ENCODE results near the gene KLHL4.
"Not testable (repeated sequence)": the region's sequence is repeated elsewhere in the genome, so short reads cannot be mapped to it uniquely, and the experiment has no call there.

Gene KLHL4

DNA sequence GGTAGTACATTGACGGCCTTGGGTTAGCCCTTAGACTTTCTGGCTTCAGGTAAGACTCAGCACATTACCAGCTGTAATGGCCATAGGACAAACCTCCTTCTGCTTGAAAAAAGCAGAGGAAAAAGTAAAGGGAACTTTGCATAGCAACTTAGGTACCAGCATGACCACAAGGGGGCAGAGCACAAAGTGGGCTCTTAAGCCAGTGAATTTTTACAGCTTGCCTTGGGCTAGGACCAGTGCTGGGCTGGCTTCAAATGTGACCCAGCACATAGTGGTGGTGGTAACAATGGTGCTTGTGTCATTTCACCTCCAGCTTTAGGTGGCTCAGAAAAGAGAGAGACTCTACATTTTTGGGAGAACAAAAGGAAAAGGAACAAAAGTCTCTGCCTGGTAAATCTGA lies 66.1 kb downstream of the KLHL4 start:
- Mint-ChIP-seq H3K27ac (no peak overlapping the region), H3K27me3 (no peaks in the 10 kb centered on the region), H3K9me3 (ENCODE audit: low read depth) (no peaks in the 10 kb centered on the region), H3K4me3 (no peak overlapping the region), H3K4me1 (ENCODE audit: low read depth) (no peaks in the 10 kb centered on the region), H3K36me3 (no peaks in the 10 kb centered on the region)

DNA sequence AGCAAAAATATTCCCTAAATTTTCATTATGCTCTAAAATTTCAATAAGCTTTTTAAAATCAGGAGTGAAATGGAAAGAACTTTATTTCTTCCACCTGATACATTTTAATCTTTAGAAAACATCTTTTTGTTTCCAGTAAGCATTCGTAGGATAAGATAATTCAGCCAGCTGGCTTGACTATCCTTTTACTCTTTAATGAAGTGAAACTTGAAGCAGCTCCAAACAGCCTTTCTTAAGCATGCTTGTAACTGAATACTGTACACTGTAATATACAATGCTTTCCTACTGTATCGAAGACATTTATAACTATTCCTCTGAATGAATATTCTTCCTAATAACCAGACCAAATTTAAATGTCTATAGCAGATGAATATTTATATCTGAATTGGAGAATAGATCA lies 98.8 kb downstream of the KLHL4 start:
- H3K27me3 Mint-ChIP-seq, result no peaks in the 10 kb centered on the region
- H3K9me3 Mint-ChIP-seq (ENCODE audit: low read depth), result no peaks in the 10 kb centered on the region
- no peaks in the 10 kb centered on the region for H3K4me1 Mint-ChIP-seq (ENCODE audit: low read depth)
- no peak overlapping the region for H3K4me3 Mint-ChIP-seq
- no peak overlapping the region for H3K27ac Mint-ChIP-seq
- H3K36me3 Mint-ChIP-seq, result no peaks in the 10 kb centered on the region

DNA sequence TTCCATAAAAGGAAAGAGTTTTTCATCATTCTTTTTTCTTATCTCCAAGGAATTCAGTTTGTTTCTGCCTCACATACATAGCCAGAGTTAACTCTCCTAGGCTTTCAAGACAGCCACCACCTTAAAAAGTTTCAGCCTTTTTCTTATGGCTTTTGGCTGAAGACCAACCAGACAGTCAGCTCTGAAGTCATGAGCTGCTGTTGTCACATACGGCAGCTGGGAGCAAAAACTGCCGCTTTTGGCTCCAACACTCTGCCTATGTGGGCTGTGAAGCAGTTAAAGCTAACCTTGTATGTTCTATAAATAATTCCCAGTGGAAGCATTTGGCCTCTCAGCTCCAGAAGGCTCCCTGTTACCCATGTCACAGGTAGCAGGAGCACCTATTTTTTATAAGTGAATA lies 104.1 kb downstream of the KLHL4 start:
- no peaks in the 10 kb centered on the region for H3K9me3 Mint-ChIP-seq (ENCODE audit: low read depth)

DNA sequence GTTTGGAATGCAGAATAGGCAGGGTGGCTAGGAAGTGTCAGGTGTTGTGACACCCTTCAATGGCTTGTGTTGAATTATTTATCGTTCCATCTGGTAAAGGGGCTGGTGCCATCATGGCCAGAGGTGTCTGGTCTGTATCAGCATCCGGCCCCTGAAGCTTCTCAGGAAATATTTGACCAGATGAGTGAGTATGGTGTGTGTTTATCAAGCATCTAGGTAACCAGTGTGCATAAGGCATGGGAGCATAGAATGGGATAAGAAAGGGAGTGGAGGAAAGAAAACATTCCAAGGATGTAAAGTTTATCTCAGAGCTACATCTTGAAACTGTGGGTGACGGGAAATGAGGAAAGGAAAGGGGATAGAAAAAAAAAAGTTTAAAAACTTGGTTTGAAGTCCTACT lies 109.4 kb downstream of the KLHL4 start:
- no peak overlapping the region for H3K27ac Mint-ChIP-seq
- no peak overlapping the region for H3K4me3 Mint-ChIP-seq
- no peaks in the 10 kb centered on the region for H3K4me1 Mint-ChIP-seq (ENCODE audit: low read depth)
- H3K9me3 Mint-ChIP-seq (ENCODE audit: low read depth), result peaks cover 6% of the 10 kb centered on the region
- H3K36me3 Mint-ChIP-seq, result no peaks in the 10 kb centered on the region
- no peaks in the 10 kb centered on the region for H3K27me3 Mint-ChIP-seq

More for the DNA sequence above, 104.1 kb downstream of the KLHL4 start:
- Mint-ChIP-seq H3K4me1 (ENCODE audit: low read depth) (no peaks in the 10 kb centered on the region), H3K27me3 (no peaks in the 10 kb centered on the region), H3K4me3 (no peak overlapping the region), H3K27ac (no peak overlapping the region), H3K36me3 (no peaks in the 10 kb centered on the region)

DNA sequence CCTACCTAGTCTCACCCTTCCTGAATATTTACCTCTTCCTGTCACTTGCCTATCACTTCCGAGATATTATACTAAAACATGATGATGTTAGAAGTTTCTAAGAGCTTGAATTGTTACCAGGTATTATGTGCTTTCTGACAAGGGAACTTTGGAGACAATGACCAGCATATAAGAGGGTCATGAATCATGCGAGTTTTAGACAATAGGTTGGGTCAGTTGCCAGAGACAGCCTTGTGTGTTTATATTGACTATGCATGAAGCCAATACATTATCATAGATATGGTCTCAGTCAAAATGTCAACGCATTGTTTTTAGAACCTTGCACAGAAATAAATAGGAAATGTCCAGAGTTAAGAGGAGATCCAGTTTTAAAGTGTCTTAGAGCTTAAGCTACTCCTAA lies 116.8 kb downstream of the KLHL4 start:
- Mint-ChIP-seq H3K4me3 (no peak overlapping the region), H3K36me3 (no peaks in the 10 kb centered on the region), H3K4me1 (ENCODE audit: low read depth) (no peaks in the 10 kb centered on the region), H3K27ac (no peak overlapping the region), H3K9me3 (ENCODE audit: low read depth) (peaks cover 5% of the 10 kb centered on the region), H3K27me3 (no peaks in the 10 kb centered on the region)

DNA sequence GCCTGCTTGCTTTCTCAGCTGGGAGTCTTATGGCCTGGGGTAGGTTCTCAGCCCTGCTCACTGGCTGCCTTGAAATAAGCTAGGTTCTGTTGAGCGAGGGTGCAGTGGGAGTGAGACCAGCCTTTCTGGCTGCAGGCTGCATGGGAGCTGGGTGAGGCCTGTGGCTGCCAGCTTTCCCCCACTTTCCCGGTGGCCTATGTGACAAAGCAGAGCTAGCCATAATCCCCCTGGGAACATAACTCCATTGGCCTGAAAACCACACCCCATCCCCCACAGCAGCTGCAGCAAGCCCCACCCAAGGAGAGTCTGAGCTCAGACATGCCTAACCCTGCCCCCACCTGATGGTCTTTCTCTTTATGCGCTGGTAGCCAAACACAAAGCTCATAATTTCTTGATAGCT lies 118.9 kb downstream of the KLHL4 start:
- Mint-ChIP-seq H3K27ac (no peak overlapping the region), H3K36me3 (no peaks in the 10 kb centered on the region), H3K27me3 (no peaks in the 10 kb centered on the region), H3K4me3 (no peak overlapping the region), H3K9me3 (ENCODE audit: low read depth) (no peaks in the 10 kb centered on the region), H3K4me1 (ENCODE audit: low read depth) (no peaks in the 10 kb centered on the region)

DNA sequence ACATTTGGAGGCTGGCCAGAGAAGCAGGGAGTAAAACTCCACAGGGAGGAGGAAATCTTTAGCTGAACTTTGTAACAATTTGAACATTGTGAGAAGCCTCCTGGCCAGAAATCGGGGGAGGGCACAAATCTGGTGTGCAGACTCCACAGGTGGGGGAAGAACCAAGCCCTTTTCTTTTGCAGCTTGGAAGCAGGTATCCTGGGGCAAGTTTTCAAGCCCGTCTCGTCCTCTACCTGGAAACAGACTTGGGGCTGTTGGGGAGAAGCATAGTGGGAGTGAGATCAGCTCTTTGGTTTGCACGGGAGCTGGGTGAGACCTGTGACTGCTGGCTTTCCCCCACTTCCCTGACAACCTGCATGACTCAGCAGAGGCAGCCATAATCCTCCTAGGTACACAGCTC lies 123.8 kb downstream of the KLHL4 start:
- not testable (repeated sequence) for H3K9me3 Mint-ChIP-seq (ENCODE audit: low read depth)

DNA sequence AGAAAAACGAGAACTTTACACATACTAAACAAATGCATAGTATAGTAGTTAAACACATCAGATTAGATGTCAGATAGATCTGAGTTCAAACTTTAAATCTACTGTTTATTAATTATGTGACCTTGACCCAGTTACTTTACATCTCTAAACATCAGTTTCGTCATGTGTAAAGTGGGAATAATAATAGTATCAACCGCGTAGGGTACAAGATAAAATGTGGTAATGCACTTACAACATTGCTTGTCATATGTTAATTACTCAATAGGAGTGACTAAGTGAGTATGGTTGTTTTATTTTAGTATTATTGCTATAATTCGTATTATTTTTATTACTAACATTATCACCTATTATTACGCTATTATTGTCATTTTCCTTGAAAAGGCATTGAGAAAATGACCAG lies 144.2 kb downstream of the KLHL4 start:
- Mint-ChIP-seq H3K9me3 (ENCODE audit: low read depth) (no peaks in the 10 kb centered on the region), H3K4me3 (no peak overlapping the region), H3K27me3 (no peaks in the 10 kb centered on the region), H3K36me3 (no peaks in the 10 kb centered on the region), H3K27ac (no peak overlapping the region), H3K4me1 (ENCODE audit: low read depth) (no peaks in the 10 kb centered on the region)

More for the DNA sequence above, 123.8 kb downstream of the KLHL4 start:
- not testable (repeated sequence) for H3K4me1 Mint-ChIP-seq (ENCODE audit: low read depth); H3K4me3 Mint-ChIP-seq; H3K27me3 Mint-ChIP-seq; H3K36me3 Mint-ChIP-seq; H3K27ac Mint-ChIP-seq

DNA sequence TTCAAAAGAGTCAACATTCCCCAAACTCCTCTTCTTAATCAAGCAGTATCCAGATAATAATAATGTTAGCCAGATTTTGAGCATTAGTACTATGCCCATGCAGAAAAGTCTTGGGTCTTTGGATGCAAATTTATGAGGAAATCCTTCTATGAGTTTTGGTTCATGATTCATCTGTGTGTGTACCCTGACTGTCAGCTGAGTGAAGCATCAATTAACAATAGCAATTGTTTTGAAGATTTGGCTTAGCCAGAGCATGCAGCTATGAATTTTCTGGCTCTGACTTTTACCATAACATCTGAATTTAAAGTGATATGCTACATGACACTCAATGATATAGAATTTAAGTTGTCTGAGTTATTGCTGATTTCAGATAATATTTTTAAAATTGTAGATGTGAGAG lies 145.8 kb downstream of the KLHL4 start:
- no peaks in the 10 kb centered on the region for H3K4me1 Mint-ChIP-seq (ENCODE audit: low read depth)
- no peak overlapping the region for H3K27ac Mint-ChIP-seq
- no peaks in the 10 kb centered on the region for H3K36me3 Mint-ChIP-seq
- H3K27me3 Mint-ChIP-seq, result no peaks in the 10 kb centered on the region
- no peaks in the 10 kb centered on the region for H3K9me3 Mint-ChIP-seq (ENCODE audit: low read depth)
- no peak overlapping the region for H3K4me3 Mint-ChIP-seq

DNA sequence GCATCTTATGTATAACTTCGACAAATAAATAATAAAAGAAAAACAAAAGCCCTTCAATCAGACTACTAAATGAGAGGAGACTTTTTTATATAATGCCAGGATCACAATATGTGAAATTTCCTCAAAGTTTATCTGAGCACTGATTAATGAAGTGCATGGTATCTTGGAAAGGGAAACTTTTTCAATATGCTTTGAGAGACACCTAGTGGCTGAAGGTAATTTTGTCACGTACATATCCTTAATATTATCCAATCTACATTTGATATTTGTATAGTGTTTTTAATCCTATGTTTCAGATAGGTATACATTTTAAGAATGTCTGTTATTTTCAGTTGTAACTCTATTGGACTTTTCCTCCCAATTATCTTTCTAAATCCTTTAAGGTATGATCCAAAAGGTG lies 146.8 kb downstream of the KLHL4 start:
- Mint-ChIP-seq H3K36me3 (no peaks in the 10 kb centered on the region), H3K27ac (no peak overlapping the region), H3K4me3 (no peak overlapping the region), H3K4me1 (ENCODE audit: low read depth) (no peaks in the 10 kb centered on the region), H3K27me3 (no peaks in the 10 kb centered on the region), H3K9me3 (ENCODE audit: low read depth) (no peaks in the 10 kb centered on the region)

DNA sequence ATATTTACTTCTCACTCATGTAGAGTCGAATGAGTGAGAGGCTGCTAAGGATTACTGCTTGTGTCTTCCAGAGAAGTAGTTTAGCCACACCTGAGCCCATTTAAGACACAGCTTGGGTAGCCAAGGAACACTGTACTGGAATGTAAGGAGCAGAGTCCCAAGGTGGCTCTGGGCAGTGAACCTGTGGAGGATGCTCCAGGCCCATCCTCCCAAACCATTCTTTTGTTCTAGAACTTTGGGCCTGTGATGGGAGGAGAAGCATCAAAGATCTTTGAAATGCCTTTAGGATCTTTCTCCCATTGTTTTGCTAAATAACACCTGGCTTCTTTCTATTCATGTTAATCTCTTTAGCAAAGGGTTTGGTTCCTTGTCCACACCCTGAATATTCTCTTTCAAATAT lies 162.2 kb downstream of the KLHL4 start:
- Mint-ChIP-seq H3K36me3 (no peaks in the 10 kb centered on the region), H3K4me1 (ENCODE audit: low read depth) (no peaks in the 10 kb centered on the region)

DNA sequence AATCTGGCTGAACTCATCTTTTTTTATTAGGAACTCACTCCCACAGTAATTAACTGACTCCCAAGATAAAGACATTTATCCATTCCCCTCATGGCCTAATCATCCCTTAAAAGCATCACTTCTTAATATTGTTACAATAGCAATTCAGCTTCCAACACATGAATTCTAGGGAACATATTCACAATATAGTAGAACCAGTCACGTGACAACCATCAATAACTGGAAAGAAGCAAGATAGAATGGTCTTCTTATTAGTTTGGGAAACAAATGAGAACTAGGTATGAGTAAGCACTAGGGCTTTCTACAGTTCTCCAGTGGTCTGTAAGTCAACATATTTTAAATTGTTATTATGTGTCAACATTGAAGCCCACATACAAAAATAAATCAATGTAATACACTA lies 170.1 kb downstream of the KLHL4 start:
- no peaks in the 10 kb centered on the region for H3K9me3 Mint-ChIP-seq (ENCODE audit: low read depth)
- no peaks in the 10 kb centered on the region for H3K36me3 Mint-ChIP-seq
- no peaks in the 10 kb centered on the region for H3K4me1 Mint-ChIP-seq (ENCODE audit: low read depth)
- H3K27me3 Mint-ChIP-seq, result no peaks in the 10 kb centered on the region
- no peak overlapping the region for H3K4me3 Mint-ChIP-seq
- no peak overlapping the region for H3K27ac Mint-ChIP-seq

More for the DNA sequence above, 162.2 kb downstream of the KLHL4 start:
- Mint-ChIP-seq H3K27ac (no peak overlapping the region), H3K9me3 (ENCODE audit: low read depth) (no peaks in the 10 kb centered on the region), H3K4me3 (no peak overlapping the region), H3K27me3 (no peaks in the 10 kb centered on the region)

DNA sequence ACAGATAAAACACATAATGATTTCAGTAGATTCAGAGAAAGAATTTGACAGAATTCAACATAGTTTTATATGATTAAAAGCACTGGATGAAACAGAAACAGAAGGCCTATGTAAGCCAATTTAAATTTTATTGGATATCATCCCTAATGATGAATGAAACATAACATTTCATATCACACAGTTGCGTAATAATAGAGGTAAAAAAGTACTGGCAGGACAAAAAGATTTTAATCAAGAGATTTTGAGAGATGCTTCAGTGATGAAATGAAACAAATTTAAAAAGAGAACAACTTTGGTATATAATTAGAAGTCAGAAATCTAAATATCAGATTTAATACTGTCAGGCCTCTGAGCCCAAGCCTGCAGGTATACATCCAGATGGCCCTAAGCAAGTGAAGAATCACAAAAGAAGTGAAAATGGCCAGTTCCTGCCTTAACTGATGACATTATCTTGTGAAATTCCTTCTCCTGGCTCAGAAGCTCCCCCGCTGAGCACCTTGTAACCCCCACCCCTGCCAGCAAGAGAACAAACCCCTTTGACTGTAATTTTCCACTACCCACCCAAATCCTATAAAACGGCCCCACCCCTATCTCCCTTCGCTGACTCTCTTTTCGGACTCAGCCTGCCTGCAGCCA lies 170.6 kb downstream of the KLHL4 start:
- H3K36me3 Mint-ChIP-seq; H3K27ac Mint-ChIP-seq; H3K4me3 Mint-ChIP-seq; H3K9me3 Mint-ChIP-seq (ENCODE audit: low read depth); H3K27me3 Mint-ChIP-seq; H3K4me1 Mint-ChIP-seq (ENCODE audit: low read depth): not testable (repeated sequence)

DNA sequence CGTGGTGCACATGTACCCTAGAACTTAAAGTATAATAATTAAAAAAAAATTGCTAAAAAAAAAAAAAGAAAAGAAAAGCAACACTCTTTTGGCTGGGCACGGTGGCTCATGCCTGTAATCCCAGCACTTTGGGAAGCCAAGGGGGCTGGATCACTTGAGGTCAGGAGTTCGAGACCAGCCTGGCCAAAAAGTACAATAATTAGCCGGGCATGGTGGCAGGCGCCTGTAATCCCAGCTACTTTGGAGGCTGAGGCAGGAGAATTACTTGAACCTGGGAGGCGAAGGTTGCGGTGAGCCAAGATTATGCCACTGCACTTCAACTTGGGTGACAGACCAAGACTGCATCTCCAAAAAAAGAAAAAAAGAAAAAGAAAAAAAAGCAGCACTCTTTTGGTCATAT lies 171.6 kb downstream of the KLHL4 start:
- H3K27ac Mint-ChIP-seq; H3K4me3 Mint-ChIP-seq; H3K9me3 Mint-ChIP-seq (ENCODE audit: low read depth); H3K4me1 Mint-ChIP-seq (ENCODE audit: low read depth); H3K27me3 Mint-ChIP-seq; H3K36me3 Mint-ChIP-seq: not testable (repeated sequence)

DNA sequence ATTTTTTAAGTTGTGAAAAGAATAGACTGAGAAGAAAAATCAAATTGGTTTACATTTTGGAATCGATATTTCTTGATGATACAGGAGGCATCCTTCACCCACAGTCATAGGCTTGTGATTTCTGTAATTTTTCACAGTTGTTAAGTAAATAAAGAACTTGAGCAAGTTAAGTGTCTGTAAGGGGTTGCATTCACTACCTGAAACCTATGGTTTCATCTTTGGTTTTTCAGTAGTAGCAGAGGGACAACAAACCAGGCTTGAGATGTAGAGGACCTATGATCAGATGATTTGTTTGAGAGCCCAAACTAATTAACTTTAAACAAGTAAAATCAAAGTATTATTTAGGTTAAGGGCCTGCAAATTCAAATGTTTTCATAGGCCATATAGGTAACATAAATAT lies 175.6 kb downstream of the KLHL4 start:
- no peak overlapping the region for H3K27ac Mint-ChIP-seq
- no peaks in the 10 kb centered on the region for H3K36me3 Mint-ChIP-seq
- H3K27me3 Mint-ChIP-seq, result no peaks in the 10 kb centered on the region
- H3K4me1 Mint-ChIP-seq (ENCODE audit: low read depth), result no peaks in the 10 kb centered on the region
- no peaks in the 10 kb centered on the region for H3K9me3 Mint-ChIP-seq (ENCODE audit: low read depth)
- H3K4me3 Mint-ChIP-seq, result no peak overlapping the region

DNA sequence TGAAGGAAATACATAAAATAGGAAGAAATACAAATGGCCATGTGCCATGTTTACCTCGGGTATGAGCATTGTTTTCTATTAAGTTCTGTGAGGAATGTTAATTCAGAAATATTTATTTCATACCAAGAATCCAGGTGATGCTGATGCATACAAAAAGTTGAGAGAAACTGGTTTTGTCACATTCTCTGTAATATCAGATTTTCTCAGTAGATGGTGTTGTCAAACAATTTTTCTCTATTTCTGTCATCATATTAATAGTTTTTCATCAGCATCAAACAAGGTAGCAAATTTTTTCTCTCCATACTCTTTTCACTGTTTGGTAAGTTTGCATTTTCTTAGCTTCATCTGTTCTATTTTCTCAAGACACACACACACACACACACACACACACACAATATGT lies 179.8 kb downstream of the KLHL4 start:
- Mint-ChIP-seq H3K4me1 (ENCODE audit: low read depth) (no peaks in the 10 kb centered on the region), H3K4me3 (no peak overlapping the region), H3K27ac (no peak overlapping the region), H3K27me3 (no peaks in the 10 kb centered on the region), H3K36me3 (no peaks in the 10 kb centered on the region), H3K9me3 (ENCODE audit: low read depth) (no peaks in the 10 kb centered on the region)
